ENCODE measurements around the gene TOP2B.

The TOP2B gene

DNA sequence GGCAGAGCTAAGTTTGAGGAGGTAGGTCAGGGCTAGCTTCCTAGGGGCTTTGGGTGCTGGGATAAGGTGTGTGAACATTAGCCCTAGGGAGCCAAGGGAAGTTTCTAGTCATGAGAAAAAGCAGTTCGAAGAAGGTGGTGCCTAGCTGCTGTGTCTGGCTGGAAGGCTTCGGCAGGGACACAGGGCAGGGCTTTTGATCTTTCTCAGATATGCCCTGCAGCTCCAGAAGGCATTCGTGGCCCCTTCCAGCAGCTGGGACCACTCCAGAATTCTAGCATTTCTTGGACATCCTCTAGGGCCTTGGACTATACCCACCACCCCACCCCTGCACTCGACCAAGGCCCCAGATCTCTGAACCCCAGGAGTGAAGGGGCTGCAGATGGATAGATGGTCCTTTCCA, 88.6 kb downstream of the TOP2B start:
- POLR2A ChIA-PET = no interaction called here

DNA sequence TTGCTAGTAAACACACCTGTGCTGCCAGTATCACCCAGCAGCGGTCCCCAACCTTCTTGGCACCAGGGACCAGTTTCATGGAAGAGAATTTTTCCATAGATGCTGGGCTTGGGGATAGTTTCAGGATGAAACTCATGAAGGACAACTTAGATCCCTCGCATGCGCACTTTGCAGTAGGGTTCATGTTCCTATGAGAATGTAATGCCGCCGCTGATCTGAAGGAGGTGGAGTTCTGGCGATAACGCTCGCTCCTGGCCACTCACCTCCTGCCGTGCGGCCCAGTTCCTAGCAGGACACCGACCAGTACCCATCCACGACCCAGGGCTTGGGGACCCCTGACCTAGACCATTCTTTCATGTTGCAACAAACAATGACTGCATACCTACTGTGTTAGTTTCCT, 89.7 kb downstream of the TOP2B start:
- no peak overlapping the region for H3K4me3 ChIP-seq (ENCODE audit: low read depth, low read length)
- no peak overlapping the region for H3K27ac ChIP-seq (ENCODE audit: extremely low read depth, low read depth, low read length)
- ChIA-PET CTCF (interaction anchor here (0.6 kb wide), 1 partner anchor 132 kb away, joined by 3 read pairs; no protein-coding TSS in a partner anchor), POLR2A (no interaction called here)
- TF ChIP-seq ZNF10 (tag by site-specific recombination; IDR thresholded peaks at IDR 0.05) = no peak
- TF ChIP-seq ZNF600 (tag by site-specific recombination; IDR thresholded peaks at IDR 0.05) = no peak
- TF ChIP-seq, protein P1, sequence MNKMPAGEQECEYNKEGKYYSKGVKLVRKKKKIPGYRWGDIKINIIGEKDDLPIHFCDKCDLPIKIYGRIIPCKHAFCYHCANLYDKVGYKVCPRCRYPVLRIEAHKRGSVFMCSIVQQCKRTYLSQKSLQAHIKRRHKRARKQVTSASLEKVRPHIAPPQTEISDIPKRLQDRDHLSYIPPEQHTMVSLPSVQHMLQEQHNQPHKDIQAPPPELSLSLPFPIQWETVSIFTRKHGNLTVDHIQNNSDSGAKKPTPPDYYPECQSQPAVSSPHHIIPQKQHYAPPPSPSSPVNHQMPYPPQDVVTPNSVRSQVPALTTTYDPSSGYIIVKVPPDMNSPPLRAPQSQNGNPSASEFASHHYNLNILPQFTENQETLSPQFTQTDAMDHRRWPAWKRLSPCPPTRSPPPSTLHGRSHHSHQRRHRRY (tag by site-specific recombination; IDR thresholded peaks at IDR 0.05) = no peak
- TF ChIP-seq ZNF629 (tag by site-specific recombination; IDR thresholded peaks at IDR 0.05) = no peak
- no peak for TF ChIP-seq ZNF529 (tag by site-specific recombination; IDR thresholded peaks at IDR 0.05; ENCODE audit: insufficient replicate concordance)
- TF ChIP-seq, protein P2, sequence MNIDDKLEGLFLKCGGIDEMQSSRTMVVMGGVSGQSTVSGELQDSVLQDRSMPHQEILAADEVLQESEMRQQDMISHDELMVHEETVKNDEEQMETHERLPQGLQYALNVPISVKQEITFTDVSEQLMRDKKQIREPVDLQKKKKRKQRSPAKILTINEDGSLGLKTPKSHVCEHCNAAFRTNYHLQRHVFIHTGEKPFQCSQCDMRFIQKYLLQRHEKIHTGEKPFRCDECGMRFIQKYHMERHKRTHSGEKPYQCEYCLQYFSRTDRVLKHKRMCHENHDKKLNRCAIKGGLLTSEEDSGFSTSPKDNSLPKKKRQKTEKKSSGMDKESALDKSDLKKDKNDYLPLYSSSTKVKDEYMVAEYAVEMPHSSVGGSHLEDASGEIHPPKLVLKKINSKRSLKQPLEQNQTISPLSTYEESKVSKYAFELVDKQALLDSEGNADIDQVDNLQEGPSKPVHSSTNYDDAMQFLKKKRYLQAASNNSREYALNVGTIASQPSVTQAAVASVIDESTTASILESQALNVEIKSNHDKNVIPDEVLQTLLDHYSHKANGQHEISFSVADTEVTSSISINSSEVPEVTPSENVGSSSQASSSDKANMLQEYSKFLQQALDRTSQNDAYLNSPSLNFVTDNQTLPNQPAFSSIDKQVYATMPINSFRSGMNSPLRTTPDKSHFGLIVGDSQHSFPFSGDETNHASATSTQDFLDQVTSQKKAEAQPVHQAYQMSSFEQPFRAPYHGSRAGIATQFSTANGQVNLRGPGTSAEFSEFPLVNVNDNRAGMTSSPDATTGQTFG (tag by site-specific recombination; IDR thresholded peaks at IDR 0.05; ENCODE audit: borderline replicate concordance) = no peak
- no peak for TF ChIP-seq KLF10 (tag by site-specific recombination; IDR thresholded peaks at IDR 0.05)
- no peak for TF ChIP-seq ZNF549 (tag by site-specific recombination; IDR thresholded peaks at IDR 0.05)
- no peak for TF ChIP-seq ZNF174 (tag by site-specific recombination; IDR thresholded peaks at IDR 0.05)
- H3K9me3 ChIP-seq (ENCODE audit: control insufficient read depth, insufficient read depth, low read depth, low read length) = no peaks in the 10 kb centered on the region
- H3K36me3 ChIP-seq (ENCODE audit: control insufficient read depth in 2 of 2, insufficient read depth in 1 of 2, low read length in 2 of 2) = no peaks in the 10 kb centered on the region
- H3K4me1 ChIP-seq (ENCODE audit: control insufficient read depth, insufficient read depth, low read length) = no peaks in the 10 kb centered on the region

More for the DNA sequence above, 88.6 kb downstream of the TOP2B start:
- no peaks in the 10 kb centered on the region for H3K36me3 ChIP-seq (ENCODE audit: control insufficient read depth in 2 of 2, insufficient read depth in 1 of 2, low read length in 2 of 2)
- TF ChIP-seq ZNF501 (tag by site-specific recombination; IDR thresholded peaks at IDR 0.05) (no peak), ZNF791 (tag by site-specific recombination; IDR thresholded peaks at IDR 0.05) (no peak), PRDM1 (tag by site-specific recombination; IDR thresholded peaks at IDR 0.05) (no peak)
- TF ChIP-seq, protein P3, sequence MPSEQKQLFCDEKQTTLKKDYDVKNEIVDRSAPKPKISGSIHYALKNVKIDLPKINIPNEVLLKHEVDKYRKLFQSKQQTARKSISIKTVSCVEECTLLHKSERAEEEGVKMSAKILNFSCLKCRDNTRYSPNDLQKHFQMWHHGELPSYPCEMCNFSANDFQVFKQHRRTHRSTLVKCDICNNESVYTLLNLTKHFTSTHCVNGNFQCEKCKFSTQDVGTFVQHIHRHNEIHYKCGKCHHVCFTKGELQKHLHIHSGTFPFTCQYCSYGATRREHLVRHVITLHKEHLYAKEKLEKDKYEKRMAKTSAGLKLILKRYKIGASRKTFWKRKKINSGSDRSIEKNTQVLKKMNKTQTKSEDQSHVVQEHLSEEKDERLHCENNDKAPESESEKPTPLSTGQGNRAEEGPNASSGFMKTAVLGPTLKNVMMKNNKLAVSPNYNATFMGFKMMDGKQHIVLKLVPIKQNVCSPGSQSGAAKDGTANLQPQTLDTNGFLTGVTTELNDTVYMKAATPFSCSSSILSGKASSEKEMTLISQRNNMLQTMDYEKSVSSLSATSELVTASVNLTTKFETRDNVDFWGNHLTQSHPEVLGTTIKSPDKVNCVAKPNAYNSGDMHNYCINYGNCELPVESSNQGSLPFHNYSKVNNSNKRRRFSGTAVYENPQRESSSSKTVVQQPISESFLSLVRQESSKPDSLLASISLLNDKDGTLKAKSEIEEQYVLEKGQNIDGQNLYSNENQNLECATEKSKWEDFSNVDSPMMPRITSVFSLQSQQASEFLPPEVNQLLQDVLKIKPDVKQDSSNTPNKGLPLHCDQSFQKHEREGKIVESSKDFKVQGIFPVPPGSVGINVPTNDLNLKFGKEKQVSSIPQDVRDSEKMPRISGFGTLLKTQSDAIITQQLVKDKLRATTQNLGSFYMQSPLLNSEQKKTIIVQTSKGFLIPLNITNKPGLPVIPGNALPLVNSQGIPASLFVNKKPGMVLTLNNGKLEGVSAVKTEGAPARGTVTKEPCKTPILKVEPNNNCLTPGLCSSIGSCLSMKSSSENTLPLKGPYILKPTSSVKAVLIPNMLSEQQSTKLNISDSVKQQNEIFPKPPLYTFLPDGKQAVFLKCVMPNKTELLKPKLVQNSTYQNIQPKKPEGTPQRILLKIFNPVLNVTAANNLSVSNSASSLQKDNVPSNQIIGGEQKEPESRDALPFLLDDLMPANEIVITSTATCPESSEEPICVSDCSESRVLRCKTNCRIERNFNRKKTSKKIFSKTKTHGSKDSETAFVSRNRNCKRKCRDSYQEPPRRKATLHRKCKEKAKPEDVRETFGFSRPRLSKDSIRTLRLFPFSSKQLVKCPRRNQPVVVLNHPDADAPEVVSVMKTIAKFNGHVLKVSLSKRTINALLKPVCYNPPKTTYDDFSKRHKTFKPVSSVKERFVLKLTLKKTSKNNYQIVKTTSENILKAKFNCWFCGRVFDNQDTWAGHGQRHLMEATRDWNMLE (tag by site-specific recombination; conservative IDR thresholded peaks at IDR 0.05; ENCODE audit: low read depth) = no peak
- CTCF ChIA-PET = no interaction called here
- H3K4me1 ChIP-seq (ENCODE audit: control insufficient read depth, insufficient read depth, low read length) = no peaks in the 10 kb centered on the region
- no peak overlapping the region for H3K4me3 ChIP-seq (ENCODE audit: low read depth, low read length)
- no peaks in the 10 kb centered on the region for H3K9me3 ChIP-seq (ENCODE audit: control insufficient read depth, insufficient read depth, low read depth, low read length)
- no peak overlapping the region for H3K27ac ChIP-seq (ENCODE audit: extremely low read depth, low read depth, low read length)

DNA sequence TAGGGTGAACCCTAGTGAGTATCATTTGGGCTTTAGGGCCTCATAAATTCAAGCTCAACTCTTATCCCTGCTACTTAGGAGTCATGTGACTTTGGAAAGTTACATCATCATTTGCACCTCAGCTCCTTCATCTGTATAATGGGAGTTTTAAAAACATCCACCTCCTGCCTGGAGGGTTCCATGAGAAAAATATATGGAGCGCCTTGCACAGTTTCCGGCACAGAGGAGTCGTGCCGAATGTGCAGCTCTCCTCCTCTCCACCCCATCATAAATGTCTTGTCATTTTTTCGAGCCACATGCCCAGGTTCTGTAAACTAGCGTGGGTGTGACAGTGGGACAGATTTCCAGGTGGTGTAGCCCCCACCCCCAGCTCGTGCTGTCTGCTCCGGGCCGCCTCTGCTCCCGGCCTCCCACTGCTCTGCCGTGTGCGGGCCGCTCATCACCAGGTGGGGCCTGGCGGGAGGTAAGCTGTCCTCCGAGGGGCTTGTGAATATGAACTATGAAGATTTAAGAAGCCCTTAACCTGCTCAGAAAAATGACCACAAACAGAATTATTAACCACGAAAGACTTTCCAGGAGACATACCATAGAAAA, 90.4 kb downstream of the TOP2B start:
- Histone ChIP-seq H3K36me3 (ENCODE audit: control insufficient read depth in 2 of 2, insufficient read depth in 1 of 2, low read length in 2 of 2) (no peaks in the 10 kb centered on the region), H3K4me1 (ENCODE audit: control insufficient read depth, insufficient read depth, low read length) (no peaks in the 10 kb centered on the region), H3K4me3 (ENCODE audit: low read depth, low read length) (no peak overlapping the region), H3K27ac (ENCODE audit: extremely low read depth, low read depth, low read length) (no peak overlapping the region), H3K9me3 (ENCODE audit: control insufficient read depth, insufficient read depth, low read depth, low read length) (no peaks in the 10 kb centered on the region)
- TF ChIP-seq ZBTB20 (tag by site-specific recombination; IDR thresholded peaks at IDR 0.05) (no peak), KLF9 (tag by site-specific recombination; IDR thresholded peaks at IDR 0.05; ENCODE audit: low read depth) (no peak), ZNF544 (tag by site-specific recombination; IDR thresholded peaks at IDR 0.05) (no peak), ZNF777 (tag by site-specific recombination; IDR thresholded peaks at IDR 0.05; ENCODE audit: borderline replicate concordance) (no peak), ZNF521 (tag by site-specific recombination; IDR thresholded peaks at IDR 0.05) (no peak), ZNF768 (tag by site-specific recombination; IDR thresholded peaks at IDR 0.05) (no peak), ZNF530 (tag by site-specific recombination; IDR thresholded peaks at IDR 0.05; ENCODE audit: low read depth) (no peak), HOXD13 (CRISPR knock-in tag; IDR thresholded peaks at IDR 0.05; ENCODE audit: borderline replicate concordance) (no peak), ZNF16 (tag by site-specific recombination; IDR thresholded peaks at IDR 0.05; ENCODE audit: low read depth) (no peak), ZNF843 (tag by site-specific recombination; IDR thresholded peaks at IDR 0.05) (no peak)
- POLR2A ChIA-PET = no interaction called here
- CTCF ChIA-PET = no interaction called here

All from HEK293 (cell line).